Neural cell (in vitro differentiated cells): ENCODE measurements around the gene D2HGDH. TPM values are rescaled to one million over a fixed set of nuclear protein-coding genes. Genes with fewer than 3 reads are reported as not detected.

Experiments used
- H2AFZ ChIP-seq: fragments of 200-600, 300-800 bp; sonication (generic), shearing (Covaris generic); 2 replicates; pipeline ENCODE4 v1.6.0; 2014; ENCODE audit warnings: low read depth, mild to moderate bottlenecking, antibody characterized with exemption, low read length, moderate library complexity
- H3F3A ChIP-seq: fragments of 200-600 bp; shearing (Covaris generic); 2 replicates; pipeline ENCODE4 v1.6.1; 2016; ENCODE audit warnings: mild to moderate bottlenecking, moderate library complexity, mixed read lengths, antibody characterized with exemption, low read length; ENCODE audit not compliant: insufficient read depth, poor library complexity, severe bottlenecking
- H3K27ac ChIP-seq: fragments of 200-600, 300-800 bp; sonication (generic), shearing (Covaris generic); 2 replicates; pipeline ENCODE4 v1.5.1; 2014; ENCODE audit warnings: mild to moderate bottlenecking, low read length, moderate library complexity
- H3K27me3 ChIP-seq: fragments of 300-800, 200-600 bp; sonication (generic), shearing (Covaris generic); 2 replicates; pipeline ENCODE4 v1.6.0; 2014; ENCODE audit warnings: mild to moderate bottlenecking, low read depth, low read length, moderate library complexity; ENCODE audit not compliant: insufficient read depth
- H3K36me3 ChIP-seq: fragments of 300-800, 200-600 bp; sonication (generic), shearing (Covaris generic); 2 replicates; pipeline ENCODE4 v1.5.1; 2014; ENCODE audit warnings: mild to moderate bottlenecking, antibody characterized with exemption, low read length, moderate library complexity; ENCODE audit not compliant: insufficient read depth
- H3K4me2 ChIP-seq: fragments of 300-800, 200-600 bp; sonication (generic), shearing (Covaris generic); 2 replicates; pipeline ENCODE4 v1.6.0; 2014; ENCODE audit warnings: mild to moderate bottlenecking, low read length
- H3K4me3 ChIP-seq: fragments of 300-800, 200-600 bp; sonication (generic), shearing (Covaris generic); 2 replicates; pipeline ENCODE4 v1.5.1; 2014; ENCODE audit warnings: mild to moderate bottlenecking, low read length, moderate library complexity
- H3K79me2 ChIP-seq: fragments of 200-600 bp; shearing (Covaris generic); replicated peaks from 2 replicates; pipeline ENCODE4 v1.6.0; 2014; ENCODE audit warnings: mild to moderate bottlenecking, low read length, moderate library complexity; ENCODE audit not compliant: insufficient read depth
- H3K9ac ChIP-seq: fragments of 300-800, 200-600 bp; sonication (generic), shearing (Covaris generic); 2 replicates; pipeline ENCODE4 v1.6.1; 2016; ENCODE audit warnings: mild to moderate bottlenecking, low read length, mixed read lengths
- H3K9me2 ChIP-seq: fragments of 200-600 bp; shearing (Covaris generic); 2 replicates; pipeline ENCODE4 v1.6.1; 2016; ENCODE audit warnings: mild to moderate bottlenecking, low read length, mixed read lengths; ENCODE audit not compliant: insufficient read depth
- H3K9me3 ChIP-seq: fragments of 200-600, 300-800 bp; sonication (generic), shearing (Covaris generic); 2 replicates; pipeline ENCODE4 v1.6.1; 2016; ENCODE audit warnings: mild to moderate bottlenecking, mixed run types, low read length, moderate library complexity, mixed read lengths
- H4K20me1 ChIP-seq: fragments of 200-600 bp; shearing (Covaris generic); 2 replicates; pipeline ENCODE4 v1.6.1; 2016; ENCODE audit warnings: mild to moderate bottlenecking, mixed run types; ENCODE audit not compliant: insufficient read depth
- EP300 ChIP-seq: fragments of 450-650 bp; conservative IDR thresholded peaks from 2 replicates; pipeline ENCODE4 v1.6.1; 2014; ENCODE audit warnings: antibody characterized with exemption, mild to moderate bottlenecking, moderate library complexity; ENCODE audit not compliant: poor library complexity, severe bottlenecking
- EZH2 ChIP-seq: fragments of 200-600, 300-800 bp; shearing (Covaris generic), sonication (generic); IDR thresholded peaks from 2 replicates; pipeline ENCODE4 v1.6.1; 2014; ENCODE audit warnings: antibody characterized with exemption, low read length, borderline replicate concordance, mild to moderate bottlenecking; ENCODE audit not compliant: insufficient read depth, poor library complexity, severe bottlenecking
- MXI1 ChIP-seq: fragments of 450-650 bp; conservative IDR thresholded peaks from 2 replicates; pipeline ENCODE4 v1.6.1; 2014; ENCODE audit warnings: antibody characterized with exemption, mild to moderate bottlenecking; ENCODE audit not compliant: poor library complexity, severe bottlenecking
- POLR2AphosphoS5 ChIP-seq: IDR thresholded peaks from 2 replicates; pipeline ENCODE4 v1.6.1; 2012
- RAD21 ChIP-seq: fragments of 450-650 bp; conservative IDR thresholded peaks from 2 replicates; pipeline ENCODE4 v1.6.1; 2014; ENCODE audit warnings: antibody characterized with exemption, mild to moderate bottlenecking, moderate library complexity
- SMC3 ChIP-seq: fragments of 450-650 bp; conservative IDR thresholded peaks from 2 replicates; pipeline ENCODE4 v1.6.1; 2014; ENCODE audit warnings: antibody characterized with exemption, mild to moderate bottlenecking, moderate library complexity; ENCODE audit not compliant: poor library complexity
- TAF1 ChIP-seq: IDR thresholded peaks from 2 replicates; pipeline ENCODE4 v1.6.1; 2012; ENCODE audit warnings: low read depth
- polyA plus RNA-seq: library from polyadenylated mRNA; depleted of rRNA; stranded (reverse); fragments of >200 nt; gene quantifications from 2 replicates; pipeline ENCODE4 v1.2.3, GENCODE V29; 2014
- TF ChIP-seq, protein P1 (sequence below): IDR thresholded peaks from 2 replicates; pipeline ENCODE4 v1.6.1; 2012; ENCODE audit warnings: borderline replicate concordance

D2HGDH gene
- polyA plus RNA-seq, 1 donor from 2014 or later, result 12.6 TPM

DNA sequence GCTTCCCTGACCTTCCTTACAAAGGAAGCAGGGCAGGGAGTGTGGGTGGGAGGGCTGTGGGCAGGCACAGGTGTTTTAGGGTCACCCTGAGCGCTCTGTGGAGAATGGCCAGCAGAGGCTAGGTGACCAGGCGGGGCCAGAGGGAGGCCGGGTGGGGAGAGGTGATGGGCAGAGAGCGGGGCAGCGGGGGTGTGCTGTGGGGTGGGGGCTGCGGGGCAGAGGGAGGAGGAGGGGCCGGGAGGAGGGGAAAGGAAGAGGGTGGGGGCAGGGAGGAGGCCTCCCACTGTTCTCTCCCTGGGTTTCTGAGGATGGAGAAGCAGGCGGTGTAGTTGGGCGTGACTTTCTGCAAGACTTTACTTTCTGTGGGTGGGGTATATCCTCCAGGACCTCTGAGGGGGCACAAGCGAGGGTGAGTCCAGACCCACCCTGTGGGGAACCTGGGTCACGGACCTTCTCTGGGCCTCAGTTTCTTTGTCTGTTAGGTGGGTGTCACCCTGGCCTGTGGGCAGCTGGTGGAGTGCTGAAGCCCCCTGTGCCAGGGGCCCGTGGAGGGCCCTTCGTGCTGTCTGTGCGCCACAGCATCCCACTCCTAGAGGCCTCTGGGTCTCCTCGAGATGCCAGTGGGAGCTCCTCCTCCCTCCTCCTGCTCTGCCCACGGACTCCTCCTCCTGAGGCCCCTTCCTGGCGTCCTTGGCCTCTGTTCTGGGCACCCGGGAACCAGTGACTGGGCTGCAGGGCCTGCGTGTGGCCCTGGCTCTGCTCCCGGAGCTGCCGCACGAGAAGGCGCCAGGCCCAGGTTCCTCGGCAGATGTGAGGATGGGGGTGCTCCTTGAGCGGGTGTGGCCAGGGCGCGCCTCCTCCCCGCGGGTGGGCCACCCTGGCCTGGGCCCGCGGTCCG lies 68.2 kb downstream of the D2HGDH start:
- TF ChIP-seq MXI1, result no peak
- TF ChIP-seq RAD21, result no peak
- TF ChIP-seq, protein P1, sequence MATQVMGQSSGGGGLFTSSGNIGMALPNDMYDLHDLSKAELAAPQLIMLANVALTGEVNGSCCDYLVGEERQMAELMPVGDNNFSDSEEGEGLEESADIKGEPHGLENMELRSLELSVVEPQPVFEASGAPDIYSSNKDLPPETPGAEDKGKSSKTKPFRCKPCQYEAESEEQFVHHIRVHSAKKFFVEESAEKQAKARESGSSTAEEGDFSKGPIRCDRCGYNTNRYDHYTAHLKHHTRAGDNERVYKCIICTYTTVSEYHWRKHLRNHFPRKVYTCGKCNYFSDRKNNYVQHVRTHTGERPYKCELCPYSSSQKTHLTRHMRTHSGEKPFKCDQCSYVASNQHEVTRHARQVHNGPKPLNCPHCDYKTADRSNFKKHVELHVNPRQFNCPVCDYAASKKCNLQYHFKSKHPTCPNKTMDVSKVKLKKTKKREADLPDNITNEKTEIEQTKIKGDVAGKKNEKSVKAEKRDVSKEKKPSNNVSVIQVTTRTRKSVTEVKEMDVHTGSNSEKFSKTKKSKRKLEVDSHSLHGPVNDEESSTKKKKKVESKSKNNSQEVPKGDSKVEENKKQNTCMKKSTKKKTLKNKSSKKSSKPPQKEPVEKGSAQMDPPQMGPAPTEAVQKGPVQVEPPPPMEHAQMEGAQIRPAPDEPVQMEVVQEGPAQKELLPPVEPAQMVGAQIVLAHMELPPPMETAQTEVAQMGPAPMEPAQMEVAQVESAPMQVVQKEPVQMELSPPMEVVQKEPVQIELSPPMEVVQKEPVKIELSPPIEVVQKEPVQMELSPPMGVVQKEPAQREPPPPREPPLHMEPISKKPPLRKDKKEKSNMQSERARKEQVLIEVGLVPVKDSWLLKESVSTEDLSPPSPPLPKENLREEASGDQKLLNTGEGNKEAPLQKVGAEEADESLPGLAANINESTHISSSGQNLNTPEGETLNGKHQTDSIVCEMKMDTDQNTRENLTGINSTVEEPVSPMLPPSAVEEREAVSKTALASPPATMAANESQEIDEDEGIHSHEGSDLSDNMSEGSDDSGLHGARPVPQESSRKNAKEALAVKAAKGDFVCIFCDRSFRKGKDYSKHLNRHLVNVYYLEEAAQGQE, result no peak
- TF ChIP-seq EP300, result no peak
- no peak for TF ChIP-seq POLR2AphosphoS5
- no peak for TF ChIP-seq EZH2
- TF ChIP-seq TAF1, result no peak
- no peak for TF ChIP-seq SMC3
- Histone ChIP-seq H3K9me2 (no peaks in the 10 kb centered on the region), H3K36me3 (no peaks in the 10 kb centered on the region), H4K20me1 (no peaks in the 10 kb centered on the region), H2AFZ (no peak overlapping the region), H3K79me2 (no peaks in the 10 kb centered on the region), H3K4me3 (no peak overlapping the region), H3K9ac (no peak overlapping the region), H3K27me3 (no peaks in the 10 kb centered on the region), H3K9me3 (no peaks in the 10 kb centered on the region), H3F3A (no peaks in the 10 kb centered on the region), H3K27ac (no peak overlapping the region), H3K4me2 (no peak overlapping the region)

DNA sequence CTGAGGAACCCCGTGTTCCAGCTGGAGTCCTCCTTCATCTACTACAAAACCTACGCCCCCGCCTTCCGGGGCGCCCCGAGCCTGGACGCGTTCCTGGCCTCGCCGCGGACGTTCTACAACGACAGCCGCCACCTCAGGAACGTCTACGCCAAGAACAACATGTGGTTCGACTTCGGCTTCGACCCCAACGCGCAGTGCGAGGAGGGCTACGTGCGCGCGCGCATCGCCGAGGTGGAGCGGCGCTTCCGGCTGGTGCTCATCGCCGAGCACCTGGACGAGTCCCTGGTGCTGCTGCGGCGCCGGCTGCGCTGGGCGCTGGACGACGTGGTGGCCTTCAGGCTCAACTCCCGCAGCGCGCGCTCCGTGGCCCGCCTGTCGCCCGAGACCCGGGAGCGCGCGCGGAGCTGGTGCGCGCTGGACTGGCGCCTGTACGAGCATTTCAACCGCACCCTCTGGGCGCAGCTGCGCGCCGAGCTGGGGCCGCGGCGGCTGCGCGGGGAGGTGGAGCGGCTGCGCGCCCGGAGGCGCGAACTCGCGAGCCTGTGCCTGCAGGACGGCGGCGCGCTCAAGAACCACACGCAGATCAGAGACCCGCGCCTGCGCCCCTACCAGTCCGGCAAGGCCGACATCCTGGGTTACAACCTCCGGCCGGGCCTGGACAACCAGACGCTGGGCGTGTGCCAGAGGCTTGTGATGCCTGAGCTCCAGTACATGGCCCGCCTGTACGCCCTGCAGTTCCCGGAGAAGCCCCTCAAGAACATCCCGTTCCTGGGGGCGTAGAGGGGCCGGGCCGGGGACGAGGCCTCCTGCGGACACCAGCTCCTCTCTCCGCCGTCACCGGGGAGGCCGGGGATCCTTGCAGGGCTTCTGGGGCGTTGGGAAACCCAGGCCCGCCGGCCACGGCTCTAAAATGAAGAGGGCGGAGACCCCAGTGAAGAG lies 69.2 kb downstream of the D2HGDH start:
- Histone ChIP-seq H3K4me3 (peak overlapping the region; percentile 52), H3K9me2 (no peaks in the 10 kb centered on the region), H3K36me3 (no peaks in the 10 kb centered on the region), H3F3A (no peaks in the 10 kb centered on the region), H4K20me1 (no peaks in the 10 kb centered on the region), H2AFZ (no peak overlapping the region), H3K27ac (no peak overlapping the region), H3K79me2 (no peaks in the 10 kb centered on the region), H3K27me3 (no peaks in the 10 kb centered on the region), H3K9ac (no peak overlapping the region), H3K4me2 (no peak overlapping the region), H3K9me3 (no peaks in the 10 kb centered on the region)
- TF ChIP-seq EZH2, result no peak
